Cardiac fibroblast (primary cell): ENCODE data around the gene ONECUT1.

ENCODE experiments used
- DNase-seq, 2 donors: peaks; one replicate each; pipeline versions ENCODE4 v3.0.0 to v3.0.0-alpha.2; 2010; ENCODE audit warnings: low read depth in 2 of 2
- H3K4me3 ChIP-seq, 2 donors: replicated peaks in 1 of 2; 1 replicate in 1 of 2; 2 replicates in 1 of 2; pipeline ENCODE4 v1.5.1; 2011; ENCODE audit warnings: low read depth in 2 of 2, low read length in 2 of 2, mild to moderate bottlenecking in 2 of 2, moderate library complexity in 1 of 2
- TF ChIP-seq, protein P1 (sequence below): IDR thresholded peaks from one replicate; pipeline ENCODE4 v1.5.1; 2011; ENCODE audit warnings: low read depth, mild to moderate bottlenecking, low read length, inconsistent platforms

Gene ONECUT1

DNA sequence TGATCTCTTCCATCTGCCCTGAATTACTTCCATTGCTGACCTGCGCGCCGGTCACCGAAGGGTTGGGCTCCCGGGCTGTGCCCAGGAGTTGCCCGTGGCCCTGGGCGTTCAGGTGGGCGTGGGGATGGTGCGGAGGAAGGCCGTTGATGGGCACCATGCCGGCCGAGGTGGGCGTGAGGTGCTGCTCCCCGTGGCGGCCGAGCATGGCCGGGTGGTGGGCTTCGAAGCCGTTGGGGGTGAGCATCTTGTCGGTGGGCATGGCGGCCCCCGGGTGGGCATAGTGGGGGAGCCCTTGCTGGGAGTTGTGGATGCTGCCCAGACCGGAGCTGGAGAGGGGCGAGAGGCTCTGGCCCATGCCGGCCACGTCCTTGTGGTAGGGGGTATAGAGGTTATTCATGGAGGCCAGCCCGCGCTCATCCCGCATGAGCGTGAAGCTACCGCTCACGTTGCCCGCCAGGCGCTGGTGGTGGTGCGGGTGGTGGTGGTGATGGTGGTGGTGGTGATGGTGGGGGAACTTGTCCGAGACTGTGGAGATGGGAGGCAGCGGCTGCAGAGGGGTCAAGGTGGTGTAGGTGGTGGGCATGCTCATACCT lies 1.0 kb downstream of the ONECUT1 start:
- TF ChIP-seq, protein P1, sequence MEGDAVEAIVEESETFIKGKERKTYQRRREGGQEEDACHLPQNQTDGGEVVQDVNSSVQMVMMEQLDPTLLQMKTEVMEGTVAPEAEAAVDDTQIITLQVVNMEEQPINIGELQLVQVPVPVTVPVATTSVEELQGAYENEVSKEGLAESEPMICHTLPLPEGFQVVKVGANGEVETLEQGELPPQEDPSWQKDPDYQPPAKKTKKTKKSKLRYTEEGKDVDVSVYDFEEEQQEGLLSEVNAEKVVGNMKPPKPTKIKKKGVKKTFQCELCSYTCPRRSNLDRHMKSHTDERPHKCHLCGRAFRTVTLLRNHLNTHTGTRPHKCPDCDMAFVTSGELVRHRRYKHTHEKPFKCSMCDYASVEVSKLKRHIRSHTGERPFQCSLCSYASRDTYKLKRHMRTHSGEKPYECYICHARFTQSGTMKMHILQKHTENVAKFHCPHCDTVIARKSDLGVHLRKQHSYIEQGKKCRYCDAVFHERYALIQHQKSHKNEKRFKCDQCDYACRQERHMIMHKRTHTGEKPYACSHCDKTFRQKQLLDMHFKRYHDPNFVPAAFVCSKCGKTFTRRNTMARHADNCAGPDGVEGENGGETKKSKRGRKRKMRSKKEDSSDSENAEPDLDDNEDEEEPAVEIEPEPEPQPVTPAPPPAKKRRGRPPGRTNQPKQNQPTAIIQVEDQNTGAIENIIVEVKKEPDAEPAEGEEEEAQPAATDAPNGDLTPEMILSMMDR: no peak
- H3K4me3 ChIP-seq: no peak overlapping the region
- DNase-seq: no peak

DNA sequence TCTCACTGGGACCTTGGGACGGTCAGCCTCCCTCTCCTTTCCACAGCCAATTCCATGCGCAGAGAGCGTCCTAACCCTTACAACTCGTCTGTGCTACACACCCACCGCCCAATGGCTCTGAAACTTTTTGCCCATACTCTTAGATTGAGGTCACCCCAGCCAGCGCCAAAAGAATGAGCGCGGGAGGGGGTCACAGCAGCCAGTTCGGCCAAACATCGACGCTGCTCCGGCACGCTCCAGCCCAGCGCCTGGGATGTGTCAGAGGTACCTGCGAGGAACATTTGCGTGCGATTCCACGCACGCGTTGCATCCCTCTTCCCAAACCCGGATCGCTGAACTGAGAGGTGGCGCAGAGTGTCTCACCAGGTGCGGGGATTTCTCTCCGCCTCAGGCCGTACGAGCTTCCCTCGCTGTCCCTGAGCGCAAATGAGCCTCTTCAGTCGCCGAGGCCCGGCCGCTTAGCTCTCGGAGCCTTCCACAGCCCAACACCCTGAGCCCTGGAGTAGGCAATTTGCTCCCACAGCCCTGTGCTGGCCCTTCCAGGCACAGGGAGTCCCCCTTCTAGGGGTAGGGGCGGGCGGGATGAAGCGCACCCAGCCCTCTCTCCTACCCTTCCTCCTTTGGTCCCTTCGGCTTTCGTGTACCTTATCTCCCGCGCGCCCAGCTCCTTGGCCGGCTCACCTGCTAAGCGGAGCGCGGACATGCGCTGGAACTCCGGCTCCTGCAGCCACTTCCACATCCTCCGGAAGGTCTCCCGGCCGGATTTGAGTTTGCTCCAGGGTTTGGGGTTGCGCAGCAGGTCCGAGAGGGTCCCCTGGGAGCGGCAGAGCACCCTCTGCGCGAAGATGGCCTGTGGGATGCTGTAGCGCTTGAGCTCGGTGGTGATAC lies 1.8 kb downstream of the ONECUT1 start:
- DNase-seq: no peak
- TF ChIP-seq, protein P1: no peak
- H3K4me3 ChIP-seq: no peak overlapping the region

DNA sequence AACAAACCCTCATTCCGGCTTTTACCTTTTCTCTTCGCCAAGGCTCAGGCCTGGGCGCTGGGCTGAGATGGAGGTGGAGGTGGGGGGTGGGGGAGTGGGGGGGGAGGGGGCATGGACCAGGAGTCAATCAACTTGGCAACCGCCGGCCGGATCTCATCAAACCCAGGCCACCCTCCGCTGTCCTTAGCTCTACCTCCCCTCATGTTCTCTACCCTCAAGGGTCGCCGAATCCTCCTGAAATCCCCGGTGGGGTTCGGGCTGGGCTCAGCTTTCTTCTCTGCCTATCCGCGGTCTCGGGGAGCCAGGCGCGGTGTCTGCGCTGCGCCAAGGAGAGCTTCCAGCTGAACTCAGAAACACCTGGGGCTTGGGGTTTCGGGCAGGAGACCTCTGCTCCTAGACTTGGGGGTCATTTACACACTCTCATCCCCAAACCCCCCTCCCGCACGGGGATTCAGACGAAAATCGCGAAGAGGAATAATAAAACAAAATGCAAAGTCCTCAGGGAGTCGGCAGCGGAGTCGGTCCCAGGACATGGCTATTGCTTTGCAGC lies 2.5 kb downstream of the ONECUT1 start:
- DNase-seq: no peak
- H3K4me3 ChIP-seq: no peak overlapping the region
- TF ChIP-seq, protein P1: no peak

DNA sequence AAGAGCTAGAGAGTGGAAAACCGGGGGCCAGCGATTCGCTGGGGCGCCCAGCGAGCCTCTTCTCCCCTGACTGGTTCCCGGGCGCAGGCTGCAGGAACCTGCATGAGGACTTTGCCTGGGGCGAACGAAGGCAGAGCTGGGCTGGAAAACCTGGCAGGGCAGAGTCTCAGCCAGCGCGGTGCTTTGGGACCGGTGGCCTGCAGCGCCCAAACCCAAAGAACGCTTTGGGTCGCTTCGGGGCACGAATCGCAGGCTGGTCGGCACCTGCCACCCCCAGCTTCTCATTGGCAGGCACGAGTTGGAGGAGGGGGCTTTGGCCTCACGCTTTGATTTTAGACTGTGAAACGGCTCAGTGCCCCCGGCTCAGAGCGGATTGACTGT lies 3.0 kb downstream of the ONECUT1 start:
- TF ChIP-seq, protein P1: no peak
- DNase-seq: no peak

DNA sequence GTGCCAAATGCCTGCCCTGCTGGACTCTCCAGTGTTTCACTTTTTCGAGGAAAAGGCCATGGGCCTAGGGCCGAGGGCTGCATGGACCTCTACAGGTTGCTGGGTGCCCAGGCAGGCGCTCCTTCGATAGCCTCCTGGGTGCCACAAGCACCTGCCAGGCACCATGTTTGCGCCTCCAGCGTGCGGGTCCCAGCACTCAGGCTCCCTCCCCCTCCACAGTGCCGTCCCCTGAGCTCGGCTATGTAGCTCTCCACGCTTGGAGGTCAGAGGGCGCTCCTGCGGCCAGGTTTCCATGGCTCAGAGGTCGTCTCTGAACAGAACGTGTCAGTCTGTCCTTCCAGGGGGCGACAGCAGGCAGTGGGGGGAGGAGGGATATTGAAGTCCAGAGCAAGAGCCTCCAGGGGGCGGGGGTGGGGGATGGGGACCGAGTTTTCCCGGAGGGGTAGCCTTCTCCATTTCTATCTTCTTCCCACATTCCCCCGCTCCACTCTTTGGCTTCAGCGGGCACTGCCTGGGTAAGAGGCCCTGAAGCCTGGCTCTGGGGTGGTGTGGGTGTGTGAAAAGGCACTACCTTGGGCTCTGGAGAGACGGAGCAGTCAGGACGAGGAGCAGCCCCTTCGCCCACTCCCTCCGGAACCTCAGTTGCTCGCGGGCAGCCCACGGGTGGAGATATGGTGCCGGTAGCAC lies 3.6 kb downstream of the ONECUT1 start:
- TF ChIP-seq, protein P1: no peak
- DNase-seq: no peak
- no peak overlapping the region for H3K4me3 ChIP-seq

More for the DNA sequence above, 3.0 kb downstream of the ONECUT1 start:
- H3K4me3 ChIP-seq: no peak overlapping the region

DNA sequence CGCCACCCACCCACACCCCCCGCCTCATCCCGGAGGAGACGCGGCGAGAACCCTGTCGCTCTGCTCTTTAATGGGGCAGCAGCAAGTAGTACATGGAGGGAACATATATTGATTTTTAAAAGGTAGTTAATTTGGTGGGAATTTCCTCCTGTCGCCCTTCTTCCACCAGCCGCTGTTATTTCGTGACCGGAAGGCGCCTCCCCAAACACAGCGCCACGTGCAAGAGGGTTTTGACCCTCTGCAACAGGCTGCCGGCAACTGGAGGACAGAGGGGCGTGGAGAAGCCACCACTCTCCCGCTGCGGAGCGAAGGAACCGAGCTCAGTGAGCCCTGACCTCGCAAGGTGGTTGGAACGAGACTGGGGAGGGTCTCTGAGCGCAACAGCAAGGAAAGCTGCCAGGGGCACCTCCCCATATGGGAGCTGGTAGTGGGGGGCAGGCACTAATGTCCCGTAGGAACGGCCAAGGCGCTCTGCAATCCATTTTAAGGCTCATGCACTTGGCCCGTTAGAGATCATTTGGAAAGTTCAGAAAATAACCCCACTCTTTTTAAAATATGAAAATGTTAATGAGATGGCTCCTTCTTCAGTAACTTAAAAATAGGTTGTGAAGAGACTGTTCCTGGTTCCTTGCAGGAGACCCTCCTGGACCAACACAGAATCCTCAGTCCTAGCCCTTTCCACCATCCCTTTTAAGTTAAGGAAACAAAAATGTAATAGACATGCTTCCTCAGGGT lies 4.3 kb downstream of the ONECUT1 start:
- DNase-seq: no peak
- TF ChIP-seq, protein P1: no peak
- H3K4me3 ChIP-seq: no peak overlapping the region
